ENCODE results near the gene CEP170. TPM values are rescaled to one million over a fixed set of nuclear protein-coding genes. Genes with fewer than 3 reads are reported as not detected.

The CEP170 gene
- total RNA-seq, 1 experiment from 2014 or later: 55.2 TPM

- Histone ChIP-seq H3K79me2 (ENCODE audit: insufficient read depth, low read length) (peaks cover 43% of the 10 kb centered on the region), H3K27me3 (ENCODE audit: insufficient read depth, low read length) (no peaks in the 10 kb centered on the region), H3K9me3 (ENCODE audit: control insufficient read depth in 1 of 2, insufficient read depth in 1 of 2, low read depth in 1 of 2, low read length in 2 of 2) (no peaks in the 10 kb centered on the region), H2AFZ (ENCODE audit: low read depth, low read length, poor library complexity, severe bottlenecking) (no peak overlapping the region), H3K9me2 (ENCODE audit: insufficient read depth) (no peaks in the 10 kb centered on the region), H4K20me1 (ENCODE audit: insufficient read depth) (no peaks in the 10 kb centered on the region), H3K4me2 (ENCODE audit: low read length) (no peak overlapping the region), H3K27ac (ENCODE audit: low read depth, low read length) (no peak overlapping the region), H3K9ac (ENCODE audit: low read length) (no peak overlapping the region), H3K36me3 (ENCODE audit: control insufficient read depth in 1 of 2, insufficient read depth in 2 of 2, low read length in 2 of 2) (no peaks in the 10 kb centered on the region), H3K4me3 (replicated peaks in 1 of 2; ENCODE audit: low read depth in 1 of 2, low read length in 2 of 2) (no peak overlapping the region), H3K4me1 (ENCODE audit: control insufficient read depth in 1 of 2, insufficient read depth in 2 of 2, low read length in 2 of 2) (peaks cover 15 to 33% of the 10 kb centered on the region in 2 experiments)
- BruUV-seq (replicated peaks): no TSS peak
- CTCF ChIA-PET: no interaction called here
- intact Hi-C loops (cut with micrococcal nuclease): no loop called here
- DNase-seq (ENCODE audit: low read depth, low spot score): no peak
- ATAC-seq: no peak
- TF ChIP-seq JUND (IDR thresholded peaks at IDR 0.05) (no peak), SRF (IDR thresholded peaks at IDR 0.05; ENCODE audit: low read depth) (no peak), YY1 (IDR thresholded peaks at IDR 0.05; ENCODE audit: extremely low read depth, insufficient replicate concordance, low read depth, low read length) (no peak), ZFX (IDR thresholded peaks at IDR 0.05) (no peak), FOSL1 (IDR thresholded peaks at IDR 0.05; ENCODE audit: low read depth) (no peak), EZH2phosphoT487 (IDR thresholded peaks at IDR 0.05; ENCODE audit: borderline replicate concordance) (no peak), CBX3 (IDR thresholded peaks at IDR 0.05; ENCODE audit: low read depth) (no peak), ZNF274 (IDR thresholded peaks at IDR 0.05; ENCODE audit: low read depth, low read length) (no peak), ELF1 (IDR thresholded peaks at IDR 0.05; ENCODE audit: borderline replicate concordance, low read depth) (no peak), RAD21 (IDR thresholded peaks at IDR 0.05; ENCODE audit: low read depth) (no peak), REST (IDR thresholded peaks at IDR 0.05; ENCODE audit: low read depth) (no peak), ATF3 (IDR thresholded peaks at IDR 0.05) (no peak), EZH2 (IDR thresholded peaks at IDR 0.05) (no peak), ZBTB33 (IDR thresholded peaks at IDR 0.05; ENCODE audit: extremely low read depth, insufficient replicate concordance, low read length) (no peak), CEBPB (IDR thresholded peaks at IDR 0.05; ENCODE audit: low read depth) (no peak), TCF7L2 (IDR thresholded peaks at IDR 0.05; ENCODE audit: borderline replicate concordance, extremely low read depth, insufficient read depth, insufficient read length) (no peak), CTCF (IDR thresholded peaks at IDR 0.05 in 2 of 3, conservative IDR thresholded peaks at IDR 0.05 in 1 of 3; ENCODE audit: borderline replicate concordance in 1 of 3, insufficient read depth in 1 of 3, low read depth in 2 of 3, low read length in 2 of 3) (no peak)
- RAD21 ChIA-PET (ENCODE audit: low non-redundant PET in 1 of 2, low total read pairs in 2 of 2, uncharacterized antibody in 2 of 2, unreplicated experiment in 2 of 2): no interaction called here
- POLR2A ChIA-PET: no interaction called here
These were observed 6.3 kb upstream of the CEP170 start for GRCh38 chr1:243261390-243261789.
